NCI-H748 treated with DMSO at 0.1 percent for 48 hours (cell line): ENCODE measurements around the gene PKNOX1.
"Not testable (repeated sequence)": the region's sequence is repeated elsewhere in the genome, so short reads cannot be mapped to it uniquely, and the experiment has no call there.

Experiments used
- DNase-seq: peaks from one replicate; lab custom pipeline; 2025; lab: John Stamatoyannopoulos, UW

PKNOX1 gene

DNA sequence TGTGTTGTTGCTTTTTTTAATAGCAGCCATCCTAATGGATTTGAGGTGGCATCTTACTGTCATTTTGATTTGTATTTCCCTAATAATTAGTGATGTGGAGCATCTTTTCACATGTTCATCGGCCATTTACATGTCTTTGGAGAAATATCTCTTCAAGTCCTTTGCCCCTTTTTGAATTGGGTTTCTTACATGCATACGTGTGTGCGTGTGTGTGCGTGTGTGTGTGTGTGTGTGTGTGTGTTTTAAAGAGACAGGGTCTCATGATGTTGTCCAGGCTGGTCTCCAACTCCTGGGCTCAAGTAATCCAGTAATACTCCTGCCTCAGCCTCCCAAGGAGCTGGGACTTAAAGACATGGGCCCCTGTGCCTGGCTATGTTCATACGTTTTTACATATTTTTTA, 9.5 kb downstream of the PKNOX1 start:
- DNase-seq, result no peak

DNA sequence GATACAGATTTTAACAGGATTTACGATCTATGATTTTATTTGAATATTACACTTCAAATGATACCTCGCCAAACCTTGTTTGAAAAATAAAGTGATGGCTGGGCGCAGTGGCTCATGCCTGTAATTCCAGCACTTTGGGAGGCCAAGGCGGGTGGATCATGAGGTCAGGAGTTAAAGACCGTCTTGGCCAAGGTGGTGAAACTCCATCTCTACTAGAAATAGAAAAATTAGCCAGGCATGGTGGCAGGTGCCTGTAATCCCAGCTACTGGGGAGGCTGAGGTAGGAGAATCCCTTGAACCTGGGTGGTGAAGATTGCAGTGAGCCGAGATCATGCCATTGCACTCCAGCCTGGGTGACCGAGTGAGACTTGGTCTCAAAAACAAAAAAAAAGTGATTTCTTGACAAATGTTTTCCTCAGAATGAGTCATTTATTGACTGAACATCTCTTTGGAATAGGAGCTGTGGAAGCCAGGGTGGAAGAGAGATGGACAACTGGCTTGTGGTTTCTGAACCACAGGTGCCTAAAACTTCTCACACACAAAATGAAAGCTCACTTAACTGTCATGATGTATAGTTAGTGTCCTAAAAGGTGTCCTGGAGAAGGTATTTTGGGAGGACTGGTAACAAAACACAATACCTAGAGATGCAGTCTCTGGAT, 11.9 kb downstream of the PKNOX1 start:
- DNase-seq, result no peak

DNA sequence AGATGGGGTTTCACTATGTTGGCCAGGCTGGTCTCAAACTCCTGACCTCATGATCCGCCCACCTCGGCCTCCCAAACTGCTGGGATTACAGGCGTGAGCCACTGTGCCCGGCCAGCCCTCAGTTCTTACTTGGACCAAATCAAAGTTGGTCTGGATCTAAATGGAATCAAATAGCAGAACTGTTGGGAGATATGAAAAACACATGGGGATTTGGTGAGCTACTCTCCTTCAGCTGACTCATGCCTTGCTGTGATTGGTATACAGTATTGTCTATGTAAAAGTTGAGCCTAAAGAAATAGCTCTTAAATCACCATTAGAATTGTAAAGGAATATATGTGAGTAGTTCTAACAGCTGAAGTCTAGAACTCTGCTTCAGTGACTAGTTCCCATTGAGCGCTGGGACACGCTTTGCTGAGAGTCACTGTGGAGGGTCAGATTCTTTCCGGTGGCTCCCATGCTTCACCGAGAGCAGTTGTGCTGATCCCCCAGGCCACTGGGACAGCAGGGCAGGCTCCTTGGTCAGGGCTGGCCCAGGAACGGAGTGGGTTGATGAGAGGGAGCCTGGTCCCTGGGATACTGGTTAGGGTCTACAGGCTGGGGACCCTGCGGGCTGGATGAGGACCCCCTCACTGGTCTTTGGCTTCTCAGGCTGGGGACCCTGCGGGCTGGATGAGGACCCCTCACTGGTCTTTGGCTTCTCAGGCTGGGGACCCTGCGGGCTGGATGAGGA, 14.0 kb downstream of the PKNOX1 start:
- no peak for DNase-seq

DNA sequence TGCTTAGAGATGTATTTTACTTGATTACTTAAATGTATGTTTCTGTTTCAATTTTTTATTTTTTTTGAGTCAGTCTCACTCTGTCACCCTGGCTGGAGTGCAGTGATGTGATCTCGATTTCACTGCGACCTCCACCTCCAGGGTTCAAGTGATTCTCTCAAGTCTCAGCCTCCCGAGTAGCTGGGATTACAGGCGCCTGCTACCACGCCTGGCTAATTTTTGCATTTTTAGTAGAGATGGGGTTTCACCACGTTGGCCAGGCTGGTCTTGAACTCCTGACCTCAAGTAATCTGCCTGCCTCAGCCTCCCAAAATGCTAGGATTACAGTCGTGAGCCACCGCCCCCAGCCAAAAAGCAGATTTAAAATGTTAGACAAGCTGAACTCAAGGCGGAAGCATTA, 15.0 kb downstream of the PKNOX1 start:
- not testable (repeated sequence) for DNase-seq

DNA sequence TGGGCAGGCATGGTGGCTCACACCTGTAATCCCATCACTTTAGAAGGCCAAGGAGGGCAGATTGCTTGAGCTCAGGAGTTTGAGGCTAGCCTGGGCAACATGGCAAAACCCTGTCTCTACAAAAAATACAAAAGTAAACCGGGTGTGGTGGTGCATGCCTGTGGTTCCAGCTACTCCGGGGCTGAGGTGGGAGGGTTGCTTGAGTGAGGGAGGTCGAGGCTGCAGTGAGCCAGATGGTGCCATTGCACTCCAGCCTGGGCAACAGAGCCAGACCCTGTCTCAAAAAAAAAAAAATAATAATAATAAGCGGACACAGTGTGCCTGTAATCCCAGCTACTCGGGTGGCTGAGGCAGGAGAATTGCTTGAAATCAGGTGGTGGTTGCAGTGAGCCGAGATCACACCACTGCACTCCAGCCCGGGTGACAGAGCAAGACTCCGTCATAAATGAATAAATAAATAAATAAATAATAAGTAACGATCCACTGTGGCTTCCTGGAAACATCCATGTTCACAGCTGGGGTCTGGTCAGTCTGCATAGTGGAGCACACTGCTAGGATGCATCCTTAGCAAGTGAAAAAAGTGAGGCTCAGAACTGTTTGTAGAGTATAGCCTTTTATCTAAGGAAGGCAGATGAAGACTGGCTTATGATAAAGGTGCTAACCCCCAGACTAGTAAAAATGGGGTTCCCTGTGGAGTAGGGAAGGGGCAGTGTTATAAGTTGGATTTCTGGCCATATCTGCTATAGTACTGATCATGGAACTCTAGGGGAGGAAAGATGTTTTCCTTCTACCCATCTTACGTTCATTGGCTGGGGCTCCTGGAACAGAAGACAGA, 15.7 kb downstream of the PKNOX1 start:
- DNase-seq, result no peak

DNA sequence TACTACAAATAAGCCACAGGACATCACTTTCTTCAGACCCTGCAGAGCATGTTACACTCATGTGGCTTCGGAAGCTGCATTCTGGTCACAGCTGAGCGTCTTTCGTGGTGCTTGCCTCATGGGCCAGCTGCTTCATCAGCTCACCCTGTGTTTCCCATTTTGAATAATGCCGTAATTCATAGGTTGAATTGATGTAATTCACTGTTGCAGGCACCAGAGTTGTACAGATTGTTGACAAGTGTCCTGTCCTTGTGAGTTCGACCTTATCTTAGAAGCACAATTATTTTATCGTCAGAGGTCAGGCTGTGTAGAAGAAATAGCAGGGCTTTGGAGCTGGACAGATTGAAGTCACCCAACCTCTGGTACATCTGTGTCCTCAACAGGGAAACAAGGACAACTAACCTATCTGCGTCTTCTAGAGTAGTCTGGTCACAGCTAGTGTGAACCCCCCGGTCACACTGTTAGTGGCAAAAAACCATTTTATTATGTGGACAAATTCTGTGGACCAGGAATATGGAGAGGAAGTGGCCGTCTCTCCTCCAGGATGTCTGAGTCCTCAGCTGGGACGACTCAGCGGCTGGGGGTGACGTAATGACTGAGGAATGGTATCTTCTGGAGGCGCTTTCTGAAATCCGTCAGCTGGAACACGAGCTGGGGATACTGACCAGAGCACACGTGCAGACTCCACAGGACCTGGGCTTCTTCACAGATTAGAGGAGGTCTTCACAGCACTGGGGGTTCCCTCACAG, 17.8 kb downstream of the PKNOX1 start:
- DNase-seq, result no peak

DNA sequence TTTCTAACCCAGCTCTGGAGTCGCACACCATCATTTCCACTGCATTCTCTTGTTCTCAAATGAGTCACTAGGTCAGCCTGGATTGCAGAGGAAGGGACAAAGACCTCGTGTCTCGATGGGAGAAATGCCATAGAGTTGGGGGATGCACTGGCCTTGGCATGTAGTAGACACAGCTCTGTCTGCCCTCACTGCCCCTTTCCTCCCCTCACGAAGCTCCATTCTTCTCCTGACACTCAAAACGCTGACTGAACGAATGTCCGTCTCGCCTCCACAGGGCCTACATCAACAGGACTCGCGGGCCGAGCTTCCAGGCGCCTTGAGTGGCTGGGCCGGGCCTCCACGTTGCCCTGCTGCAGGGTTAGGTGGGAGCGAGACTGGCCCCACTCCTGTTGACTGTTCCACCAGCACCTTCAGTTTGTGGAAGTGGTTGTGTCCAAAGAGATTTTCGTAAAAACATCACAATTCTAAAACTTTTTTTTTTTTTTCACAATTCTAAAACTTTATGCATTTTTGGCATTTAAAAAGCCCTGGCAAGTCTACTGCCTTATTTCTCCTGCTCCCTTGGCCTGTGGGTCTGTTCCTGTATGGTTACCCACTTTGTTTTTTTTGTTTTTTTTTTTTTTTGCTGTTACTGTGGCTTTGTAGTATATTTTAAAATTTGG, 18.8 kb downstream of the PKNOX1 start:
- no peak for DNase-seq

DNA sequence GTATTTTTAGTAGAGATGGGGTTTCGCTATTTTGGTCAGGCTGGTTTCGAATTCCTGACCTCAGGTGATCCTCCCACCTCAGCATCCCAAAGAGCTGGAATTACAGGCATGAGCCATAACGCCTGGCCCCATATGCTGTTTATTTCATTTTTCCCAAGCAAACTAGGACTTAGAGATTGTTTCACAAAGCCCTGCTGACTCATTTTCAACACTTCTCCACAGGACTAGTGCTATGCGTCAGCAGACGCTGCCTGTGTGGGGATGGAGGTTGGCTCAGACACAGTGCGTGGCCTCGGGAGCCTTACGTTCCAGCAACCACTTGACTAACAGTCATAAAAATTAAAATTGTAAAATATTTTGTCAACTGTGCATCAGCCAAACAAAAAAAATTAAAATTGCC, 22.7 kb downstream of the PKNOX1 start:
- no peak for DNase-seq

DNA sequence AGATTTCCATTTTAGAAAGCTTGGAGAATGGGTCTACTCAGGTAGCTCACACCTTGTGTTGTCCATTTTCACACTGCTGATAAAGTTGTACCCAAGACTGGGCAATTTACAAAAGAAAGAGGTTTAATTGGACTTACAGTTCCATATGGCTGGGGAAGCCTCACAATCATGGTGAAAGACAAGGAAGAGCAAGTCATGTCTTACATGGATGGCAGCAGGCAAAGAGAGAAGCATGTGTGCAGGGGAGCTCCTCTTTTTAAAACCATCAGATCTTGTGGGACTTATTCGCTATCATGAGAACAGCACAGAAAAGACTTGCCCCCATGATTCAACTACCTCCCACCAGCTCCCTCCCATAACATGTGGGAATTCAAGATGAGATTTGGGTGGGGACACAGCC, 23.6 kb downstream of the PKNOX1 start:
- not testable (repeated sequence) for DNase-seq

DNA sequence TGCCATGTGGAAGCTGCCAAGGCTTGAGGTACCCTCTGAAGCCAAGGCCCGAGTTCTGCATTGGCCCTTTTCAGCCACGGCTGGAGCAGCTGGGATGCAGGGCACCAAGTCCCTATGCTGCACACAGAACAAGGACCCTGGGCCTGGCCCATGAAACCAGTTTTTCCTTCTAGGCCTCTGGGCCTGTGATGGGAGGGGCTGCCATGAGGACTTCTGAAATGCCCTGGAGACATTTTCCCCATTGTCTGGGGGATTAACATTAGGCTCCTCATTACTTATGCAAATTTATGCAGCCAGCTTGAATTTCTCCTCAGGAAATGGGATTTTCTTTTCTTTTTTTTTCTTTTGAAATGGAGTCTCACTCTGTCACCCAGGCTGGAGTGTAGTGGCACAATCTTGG, 24.8 kb downstream of the PKNOX1 start:
- not testable (repeated sequence) for DNase-seq

DNA sequence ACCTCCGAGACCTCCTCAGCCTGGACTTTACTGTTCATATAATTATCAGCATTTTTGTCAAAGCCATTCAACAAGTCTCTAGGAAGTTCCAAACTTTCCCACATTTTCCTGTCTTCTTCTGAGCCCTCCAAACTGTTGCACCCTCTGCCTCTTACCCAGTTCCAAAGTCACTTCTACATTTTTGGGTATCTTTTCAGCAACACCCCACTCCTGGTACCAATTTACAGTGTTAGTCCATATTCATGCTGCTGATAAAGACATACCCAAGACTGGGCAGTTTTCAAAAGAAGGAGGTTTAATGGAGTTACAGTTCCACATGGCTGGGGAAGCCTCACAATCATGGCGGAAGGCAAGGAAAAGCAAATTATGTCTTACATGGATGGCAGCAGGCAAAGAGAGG, 25.7 kb downstream of the PKNOX1 start:
- not testable (repeated sequence) for DNase-seq

DNA sequence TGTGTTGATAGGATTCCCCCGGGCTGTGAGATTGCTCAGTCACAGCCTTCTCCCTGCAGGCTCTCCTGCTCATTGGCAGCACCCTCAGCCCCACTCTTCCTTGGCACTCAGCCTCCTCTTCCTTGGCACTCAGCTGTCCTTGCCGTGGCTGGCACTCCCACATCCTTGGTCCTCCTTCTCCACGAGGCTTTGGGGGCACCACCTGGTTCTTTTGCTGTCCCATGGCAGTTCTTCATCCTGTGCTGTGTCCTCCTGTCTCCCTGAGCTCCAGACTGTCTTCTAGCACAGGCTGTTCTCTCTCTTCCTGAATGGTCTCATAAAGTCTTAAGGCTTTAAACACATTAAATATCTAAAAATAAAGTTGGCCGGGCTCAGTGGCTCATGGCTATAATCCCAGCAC, 27.0 kb downstream of the PKNOX1 start:
- DNase-seq, result no peak

DNA sequence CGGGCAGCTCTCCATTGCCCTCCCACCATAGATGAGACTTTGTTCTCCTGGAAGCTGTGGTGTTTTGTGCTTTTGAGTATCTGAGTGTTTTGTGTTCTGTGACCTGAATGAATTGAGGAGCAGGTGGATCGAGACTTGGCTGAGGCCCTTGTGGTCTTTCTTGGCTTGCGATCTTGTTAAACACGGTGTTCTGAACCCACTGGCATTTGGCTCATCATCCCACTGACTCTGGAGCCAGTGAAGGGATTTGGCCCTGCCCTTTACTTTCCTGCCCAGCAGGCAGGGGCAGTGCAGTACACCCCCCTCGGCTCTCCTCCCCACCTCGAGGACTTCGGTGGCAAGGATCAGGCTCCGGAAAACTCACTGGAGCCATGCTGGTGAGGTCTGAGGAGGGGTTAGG, 30.6 kb downstream of the PKNOX1 start:
- no peak for DNase-seq

DNA sequence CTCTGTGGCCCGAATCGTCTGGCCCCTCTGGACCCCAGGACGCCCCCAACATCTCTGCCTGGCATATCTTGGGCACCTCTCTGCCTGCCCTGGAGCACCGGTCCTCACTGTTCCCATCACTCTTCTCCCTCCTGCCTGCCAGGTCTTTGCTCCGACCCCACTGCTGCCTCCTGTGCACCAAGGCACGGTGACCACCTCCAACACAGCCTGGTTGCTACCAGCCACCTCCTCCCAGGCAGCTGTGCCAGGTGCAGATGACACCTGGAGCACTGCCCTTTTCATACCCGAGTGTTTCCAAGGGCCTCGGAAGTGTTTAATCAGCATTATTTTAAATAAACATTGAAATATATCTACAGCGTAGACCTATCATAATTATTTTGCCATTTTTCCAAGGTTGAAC, 31.3 kb downstream of the PKNOX1 start:
- DNase-seq, result no peak

DNA sequence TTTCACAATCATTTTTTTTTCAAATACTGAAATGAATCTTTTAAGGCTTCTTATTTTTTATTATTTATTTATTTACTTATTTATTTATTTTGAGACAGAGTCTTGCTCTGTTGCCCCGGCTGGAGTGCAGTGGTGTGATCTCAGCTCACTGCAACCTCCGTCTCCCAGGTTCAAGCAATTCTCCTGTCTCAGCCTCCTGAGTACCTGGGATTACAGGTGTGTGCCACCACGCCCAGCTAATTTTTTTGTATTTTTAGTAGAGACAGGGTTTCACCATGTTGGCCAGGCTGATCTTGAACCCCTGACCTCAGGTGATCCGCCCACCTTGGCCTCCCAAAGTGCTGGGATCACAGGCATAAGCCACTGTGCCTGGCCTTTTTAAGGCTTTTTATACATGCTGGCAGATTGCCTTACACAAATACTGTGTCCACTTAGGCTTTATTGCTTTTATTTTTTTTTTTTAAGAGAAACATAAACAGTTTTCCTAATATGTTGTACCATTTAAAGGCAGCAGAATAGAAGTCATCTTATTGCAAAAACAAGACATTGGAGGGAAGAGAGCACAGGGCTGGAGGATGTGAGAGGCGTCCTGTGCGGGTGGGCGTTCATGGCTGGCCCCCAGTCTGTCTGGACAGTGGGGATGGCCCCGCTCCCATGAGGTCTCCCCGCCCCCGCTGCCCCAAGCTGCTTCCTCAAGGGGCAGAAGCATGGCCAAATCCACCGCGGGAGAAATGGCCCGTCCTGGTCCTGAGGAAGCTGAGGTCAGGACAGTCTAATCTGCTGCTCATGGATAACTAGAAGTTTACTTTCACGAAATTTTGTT, 31.9 kb downstream of the PKNOX1 start:
- DNase-seq, result not testable (repeated sequence)

DNA sequence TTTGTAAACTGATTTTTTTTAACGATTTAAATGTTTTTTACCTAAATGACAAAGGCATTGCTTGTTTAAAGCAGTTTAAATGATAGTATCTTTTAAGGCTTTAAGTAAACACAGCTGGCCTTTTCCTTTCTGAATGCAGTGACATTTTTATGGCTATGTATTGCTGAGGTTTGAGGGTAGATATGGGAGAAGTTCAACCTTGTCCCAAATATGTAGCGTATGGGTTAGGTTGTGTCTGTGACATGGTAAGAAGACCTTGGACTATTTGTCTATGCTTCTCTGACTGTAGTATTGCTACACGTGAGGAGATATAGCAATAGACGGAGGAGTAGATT, 32.5 kb downstream of the PKNOX1 start:
- DNase-seq, result no peak

DNA sequence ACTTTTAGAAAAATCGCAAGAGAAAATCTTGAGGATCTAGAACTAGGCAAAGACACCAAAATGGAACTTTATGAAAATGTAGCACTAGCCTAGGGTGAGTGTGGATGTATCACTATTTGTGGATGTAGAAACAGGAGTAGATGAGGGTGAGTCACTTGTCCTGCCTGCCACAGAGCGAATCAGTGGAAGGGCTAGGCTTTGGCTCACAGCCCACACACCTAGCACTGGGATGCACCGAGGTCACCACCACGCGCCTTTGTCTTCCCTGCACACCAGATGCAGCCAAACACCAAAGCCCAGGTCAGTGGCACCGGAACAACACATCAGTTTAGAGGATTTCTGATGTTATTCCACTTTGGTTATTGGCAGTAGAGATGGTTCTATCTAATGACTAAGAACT, 38.2 kb downstream of the PKNOX1 start:
- no peak for DNase-seq

DNA sequence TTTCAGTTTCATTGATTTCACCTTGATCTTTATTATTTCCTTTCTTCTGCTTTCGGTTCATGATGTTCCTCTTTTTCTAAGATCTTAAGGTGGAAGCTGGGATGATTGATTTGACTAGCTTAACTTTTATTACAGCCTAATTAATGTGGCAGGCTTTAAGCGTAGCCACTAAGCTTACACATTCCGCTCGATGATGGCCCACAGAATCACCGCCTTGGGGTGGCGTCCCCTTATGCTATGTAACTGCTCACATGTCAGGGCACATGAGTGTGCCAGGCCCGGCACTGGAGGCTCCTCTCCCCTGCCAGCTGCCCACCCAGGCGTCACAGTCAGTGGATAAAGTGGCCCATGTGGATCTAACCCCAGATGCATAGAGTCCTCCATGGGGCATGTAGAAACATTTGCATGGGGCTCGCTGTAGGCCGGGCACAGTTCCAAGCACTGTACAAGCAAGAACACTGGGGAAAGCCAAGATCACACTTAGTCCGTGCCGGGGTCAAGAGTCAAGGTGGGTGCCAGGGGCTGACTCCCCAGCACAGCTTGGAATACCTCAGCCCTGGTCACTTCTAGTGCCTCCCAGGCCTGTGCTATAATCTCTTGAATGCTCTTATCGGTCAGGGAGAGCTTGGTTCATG, 41.7 kb downstream of the PKNOX1 start:
- no peak for DNase-seq

DNA sequence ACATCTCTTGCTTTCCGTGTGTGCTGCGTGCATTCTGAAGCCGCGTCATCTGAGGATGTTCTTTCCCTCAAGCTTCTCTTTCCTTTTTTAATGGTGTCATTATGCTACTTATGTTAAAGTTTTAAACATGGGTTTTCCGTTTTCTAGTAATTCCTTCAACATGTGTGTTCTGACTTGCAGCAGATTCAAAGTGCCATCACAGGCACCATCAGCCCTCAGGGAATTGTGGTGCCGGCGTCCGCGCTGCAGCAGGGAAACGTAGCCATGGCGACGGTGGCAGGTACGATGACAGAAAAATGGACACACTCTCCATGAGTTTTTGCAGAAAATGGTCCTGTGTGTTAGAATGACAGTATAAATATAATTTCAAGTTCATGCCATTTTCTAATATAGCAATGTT, 42.4 kb downstream of the PKNOX1 start:
- no peak for DNase-seq

DNA sequence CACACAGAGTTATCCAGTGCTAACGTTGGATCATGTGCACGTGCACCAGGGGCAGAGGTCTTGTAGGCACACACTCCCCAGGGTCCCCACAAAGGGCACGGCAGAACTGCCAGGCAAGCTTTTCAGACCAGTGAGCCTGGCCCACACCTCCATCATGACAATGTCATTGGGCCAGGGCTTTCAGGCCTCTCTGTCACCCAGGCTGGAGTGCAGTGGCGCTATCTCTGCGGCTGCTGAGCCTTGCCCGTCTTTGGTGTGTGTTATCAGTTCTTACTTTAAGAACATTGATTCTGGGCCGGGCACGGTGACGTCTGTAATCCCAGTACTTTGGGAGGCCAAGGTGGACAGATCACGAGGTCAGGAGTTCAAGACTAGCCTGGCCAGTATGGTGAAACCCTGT, 44.2 kb downstream of the PKNOX1 start:
- no peak for DNase-seq

DNA sequence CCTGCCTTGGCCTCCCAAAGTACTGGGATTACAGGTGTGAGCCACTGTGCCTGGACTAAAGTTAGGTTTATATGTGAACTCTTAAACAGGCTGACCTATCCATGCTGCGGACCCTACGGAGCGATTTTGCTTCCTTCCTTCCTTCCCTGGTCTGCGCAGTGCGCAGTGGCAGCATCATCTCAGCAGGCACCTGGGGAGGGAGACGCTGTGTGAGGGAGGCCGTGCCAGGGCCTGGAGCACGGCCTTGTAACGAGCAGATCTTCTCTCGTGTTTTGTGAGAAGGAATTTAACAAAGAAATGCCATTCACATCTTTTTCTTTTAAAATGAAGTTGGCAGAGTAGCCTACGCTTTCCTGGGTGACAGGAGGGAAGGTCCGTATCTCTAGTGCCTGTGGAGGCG, 45.8 kb downstream of the PKNOX1 start:
- DNase-seq, result no peak
